Measurements from ENCODE around the gene CELA2B.

- TF ChIP-seq CTCF (IDR thresholded peaks at IDR 0.05): no peak
- TF ChIP-seq POLR2A (IDR thresholded peaks at IDR 0.05): no peak
These were observed 15.2 kb upstream of the CELA2B start for GRCh38 chr1:15460708-15461095.
